ENCODE measurements around the gene MEGF6. TPM values are rescaled to one million over a fixed set of nuclear protein-coding genes. Genes with fewer than 3 reads are reported as not detected.

MEGF6 gene
- total RNA-seq, 4 donors from 2014 or later = 4.1 to 27.1 (median 11.4) TPM

- H3K4me3 ChIP-seq = no peak overlapping the region
- in situ Hi-C loops (cut with MboI; ENCODE audit: low pct_ligation_motif_present in 1 of 4, low pct_unique_long_range_greater_than_20kb in 1 of 4, low sequenced_read_pairs in 3 of 4) = no loop called here
- 93% methylated on average over 15 of the region's 15 CpGs; no CpG with 5 or more reads in 1 of the 2 donors for WGBS, 2 donors (ENCODE audit: low coverage in 1 of 2)
- H3K27ac ChIP-seq = no peak overlapping the region
- no peaks in the 10 kb centered on the region for H3K9me3 ChIP-seq
- no peak for DNase-seq
- H3K27me3 ChIP-seq = no peaks in the 10 kb centered on the region
- no peaks in the 10 kb centered on the region for H3K36me3 ChIP-seq
- H3K4me1 ChIP-seq = no peaks in the 10 kb centered on the region
- intact Hi-C loops (cut with DNase I; ENCODE audit: low total_unique reads) = no loop called here
- TF ChIP-seq POLR2AphosphoS5 (IDR thresholded peaks at IDR 0.05) (no peak), EP300 (IDR thresholded peaks at IDR 0.05; ENCODE audit: low read depth) (no peak), POLR2A (IDR thresholded peaks at IDR 0.05) (no peak)
- TF ChIP-seq, protein P1, sequence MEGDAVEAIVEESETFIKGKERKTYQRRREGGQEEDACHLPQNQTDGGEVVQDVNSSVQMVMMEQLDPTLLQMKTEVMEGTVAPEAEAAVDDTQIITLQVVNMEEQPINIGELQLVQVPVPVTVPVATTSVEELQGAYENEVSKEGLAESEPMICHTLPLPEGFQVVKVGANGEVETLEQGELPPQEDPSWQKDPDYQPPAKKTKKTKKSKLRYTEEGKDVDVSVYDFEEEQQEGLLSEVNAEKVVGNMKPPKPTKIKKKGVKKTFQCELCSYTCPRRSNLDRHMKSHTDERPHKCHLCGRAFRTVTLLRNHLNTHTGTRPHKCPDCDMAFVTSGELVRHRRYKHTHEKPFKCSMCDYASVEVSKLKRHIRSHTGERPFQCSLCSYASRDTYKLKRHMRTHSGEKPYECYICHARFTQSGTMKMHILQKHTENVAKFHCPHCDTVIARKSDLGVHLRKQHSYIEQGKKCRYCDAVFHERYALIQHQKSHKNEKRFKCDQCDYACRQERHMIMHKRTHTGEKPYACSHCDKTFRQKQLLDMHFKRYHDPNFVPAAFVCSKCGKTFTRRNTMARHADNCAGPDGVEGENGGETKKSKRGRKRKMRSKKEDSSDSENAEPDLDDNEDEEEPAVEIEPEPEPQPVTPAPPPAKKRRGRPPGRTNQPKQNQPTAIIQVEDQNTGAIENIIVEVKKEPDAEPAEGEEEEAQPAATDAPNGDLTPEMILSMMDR (IDR thresholded peaks at IDR 0.05) = no peak
Observed at GRCh38 chr1:3506041-3506440, 105.3 kb downstream of the MEGF6 start.

GRCh38 chr1:3505161-3505560, 106.1 kb downstream of the MEGF6 start:
- 88% methylated on average over 6 of the region's 20 CpGs; no CpG with 5 or more reads in 1 of the 2 donors for WGBS, 2 donors (ENCODE audit: low coverage in 1 of 2)
- no peak overlapping the region for H3K27ac ChIP-seq
- in situ Hi-C loops (cut with MboI; ENCODE audit: low pct_ligation_motif_present in 1 of 4, low pct_unique_long_range_greater_than_20kb in 1 of 4, low sequenced_read_pairs in 3 of 4) = no loop called here

DNA sequence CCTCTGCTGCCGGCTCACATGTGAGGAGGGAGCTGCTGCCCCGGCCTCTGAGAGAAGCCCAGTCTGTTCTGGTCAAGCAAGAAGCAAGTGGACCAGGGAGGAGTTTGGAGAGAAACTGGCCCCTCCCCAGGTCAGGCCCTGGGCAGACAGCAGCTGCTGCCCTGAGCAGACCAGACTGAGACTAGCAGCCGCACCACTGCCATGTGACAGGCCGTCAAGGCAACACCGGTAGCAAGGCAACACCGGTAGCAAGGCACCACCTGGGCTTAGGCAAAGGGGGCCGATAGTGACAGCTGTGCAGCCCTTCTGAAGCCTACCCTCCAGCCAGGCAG, 106.5 kb downstream of the MEGF6 start:
- 82% methylated on average over 3 of the region's 7 CpGs; no CpG with 5 or more reads in 1 of the 2 donors for WGBS, 2 donors (ENCODE audit: low coverage in 1 of 2)
- no peaks in the 10 kb centered on the region for H3K27me3 ChIP-seq
- H3K4me3 ChIP-seq = no peak overlapping the region
- in situ Hi-C loops (cut with MboI; ENCODE audit: low pct_ligation_motif_present in 1 of 4, low pct_unique_long_range_greater_than_20kb in 1 of 4, low sequenced_read_pairs in 3 of 4) (no loop called here), intact Hi-C loops (cut with DNase I; ENCODE audit: low total_unique reads) (no loop called here)
- TF ChIP-seq POLR2A (IDR thresholded peaks at IDR 0.05) (no peak), EP300 (IDR thresholded peaks at IDR 0.05; ENCODE audit: low read depth) (no peak), POLR2AphosphoS5 (IDR thresholded peaks at IDR 0.05) (no peak)
- TF ChIP-seq, protein P1 (IDR thresholded peaks at IDR 0.05) = no peak
- no peak for DNase-seq
- H3K9me3 ChIP-seq = no peaks in the 10 kb centered on the region
- no peaks in the 10 kb centered on the region for H3K4me1 ChIP-seq
- no peak overlapping the region for H3K27ac ChIP-seq
- no peaks in the 10 kb centered on the region for H3K36me3 ChIP-seq

More at GRCh38 chr1:3505161-3505560, 106.1 kb downstream of the MEGF6 start:
- Histone ChIP-seq H3K9me3 (no peaks in the 10 kb centered on the region), H3K27me3 (no peaks in the 10 kb centered on the region), H3K4me3 (no peak overlapping the region), H3K36me3 (no peaks in the 10 kb centered on the region), H3K4me1 (no peaks in the 10 kb centered on the region)
- intact Hi-C loops (cut with DNase I; ENCODE audit: low total_unique reads) = no loop called here
- no peak for DNase-seq
- TF ChIP-seq EP300 (IDR thresholded peaks at IDR 0.05; ENCODE audit: low read depth) = no peak
- TF ChIP-seq POLR2AphosphoS5 (IDR thresholded peaks at IDR 0.05) = no peak

DNA sequence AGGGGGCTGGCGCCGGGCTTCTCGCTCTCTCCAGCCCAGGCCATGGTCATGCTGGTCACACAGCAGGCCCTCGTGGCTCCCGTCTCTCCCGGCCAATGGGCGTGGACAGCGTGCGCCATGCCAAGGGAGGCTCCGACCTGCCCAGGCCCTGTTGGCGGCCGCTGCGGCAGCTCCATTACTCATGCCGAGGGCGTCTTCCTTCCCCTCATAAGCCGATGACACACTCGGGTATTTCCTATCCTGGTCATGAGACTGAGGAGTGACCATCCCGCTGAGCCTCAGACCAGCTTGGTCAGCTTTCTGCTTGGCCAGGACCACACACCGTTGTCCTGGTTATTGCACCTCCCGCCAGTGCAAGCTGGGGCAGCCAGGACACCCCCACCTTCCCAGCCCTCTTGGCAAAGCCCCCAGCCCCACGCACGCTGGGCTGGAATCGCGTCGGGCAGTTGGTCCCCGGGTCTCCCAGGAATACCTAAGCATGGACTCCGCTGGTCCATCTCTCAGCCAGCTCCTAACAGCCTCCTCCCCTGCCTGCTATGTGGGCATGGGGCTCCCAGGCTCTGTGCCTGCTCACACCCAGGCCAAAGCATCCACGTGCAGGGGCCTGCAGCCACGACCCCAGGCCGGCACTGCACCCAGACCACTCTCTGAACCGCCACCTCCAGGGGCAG, 107.0 kb downstream of the MEGF6 start:
- Histone ChIP-seq H3K4me1 (no peaks in the 10 kb centered on the region), H3K27ac (no peak overlapping the region), H3K27me3 (no peaks in the 10 kb centered on the region), H3K36me3 (no peaks in the 10 kb centered on the region), H3K4me3 (no peak overlapping the region), H3K9me3 (no peaks in the 10 kb centered on the region)
- intact Hi-C loops (cut with DNase I; ENCODE audit: low total_unique reads) (no loop called here), in situ Hi-C loops (cut with MboI; ENCODE audit: low pct_ligation_motif_present in 1 of 4, low pct_unique_long_range_greater_than_20kb in 1 of 4, low sequenced_read_pairs in 3 of 4) (no loop called here)
- no peak for TF ChIP-seq POLR2AphosphoS5 (IDR thresholded peaks at IDR 0.05)
- 74% methylated on average over 22 of the region's 31 CpGs; no CpG with 5 or more reads in 1 of the 2 donors for WGBS, 2 donors (ENCODE audit: low coverage in 1 of 2)
- DNase-seq = no peak

DNA sequence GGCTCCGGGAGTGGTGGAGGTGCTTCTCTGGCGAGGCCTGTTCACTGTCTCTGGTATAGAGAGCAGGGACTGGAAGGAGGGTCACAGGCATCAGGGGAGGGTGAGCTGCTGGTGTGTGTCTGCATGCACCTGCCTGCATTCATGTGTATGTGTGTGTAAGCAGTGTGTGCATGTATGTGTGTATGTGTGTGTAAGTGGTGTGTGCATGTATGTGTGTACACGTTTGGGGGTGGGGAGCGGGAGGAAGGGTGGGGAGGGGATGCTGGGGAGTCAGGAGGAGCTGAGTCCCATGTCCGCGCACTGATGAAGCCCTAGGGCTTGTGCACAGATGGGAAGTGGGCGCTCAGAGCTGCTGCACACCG, 107.8 kb downstream of the MEGF6 start:
- no peak overlapping the region for H3K27ac ChIP-seq
- intact Hi-C loops (cut with DNase I; ENCODE audit: low total_unique reads) (no loop called here), in situ Hi-C loops (cut with MboI; ENCODE audit: low pct_ligation_motif_present in 1 of 4, low pct_unique_long_range_greater_than_20kb in 1 of 4, low sequenced_read_pairs in 3 of 4) (no loop called here)
- WGBS, 2 donors (ENCODE audit: low coverage in 1 of 2) = 70 to 82% methylated on average over 2 to 8 of the region's 8 CpGs
- TF ChIP-seq EP300 (IDR thresholded peaks at IDR 0.05; ENCODE audit: low read depth) (no peak), POLR2A (IDR thresholded peaks at IDR 0.05) (no peak), POLR2AphosphoS5 (IDR thresholded peaks at IDR 0.05) (no peak)
- TF ChIP-seq, protein P1 (IDR thresholded peaks at IDR 0.05) = no peak
- H3K9me3 ChIP-seq = no peaks in the 10 kb centered on the region
- DNase-seq = no peak
- no peak overlapping the region for H3K4me3 ChIP-seq
- no peaks in the 10 kb centered on the region for H3K36me3 ChIP-seq
- H3K27me3 ChIP-seq = no peaks in the 10 kb centered on the region
- H3K4me1 ChIP-seq = no peaks in the 10 kb centered on the region
